Aorta (tissue), 5 donors: Measurements from ENCODE around the gene PCSK6. TPM values are rescaled to one million over a fixed set of nuclear protein-coding genes. Genes with fewer than 3 reads are reported as not detected.

Experiments
- ATAC-seq: fragments of 200-7000 bp; cut with Tn5 transposase; one replicate; pipeline ENCODE4 v1.9.1; 2022; ENCODE audit warnings: moderate library complexity; ENCODE audit not compliant: low FRiP score
- DNase-seq, 2 donors: peaks; one replicate each; pipeline ENCODE4 v3.0.0-alpha.2; 2020
- H3K27ac ChIP-seq, 2 donors: one replicate each; pipeline ENCODE4 v1.5.1; 2013; ENCODE audit warnings: low read length in 2 of 2, mild to moderate bottlenecking in 2 of 2, moderate library complexity in 2 of 2, control low read depth in 1 of 2, inconsistent platforms in 1 of 2, low read depth in 1 of 2
- H3K27me3 ChIP-seq, 2 donors: one replicate each; pipeline ENCODE4 v1.6.1; 2013; ENCODE audit warnings: control low read depth in 1 of 2, low read length in 1 of 2, mild to moderate bottlenecking in 1 of 2, moderate library complexity in 1 of 2; ENCODE audit not compliant: insufficient read depth in 2 of 2, control insufficient read depth in 1 of 2
- H3K36me3 ChIP-seq, 2 donors: one replicate each; pipeline ENCODE4 v1.6.1; 2013; ENCODE audit warnings: control low read depth in 1 of 2, low read length in 1 of 2, mild to moderate bottlenecking in 1 of 2; ENCODE audit not compliant: insufficient read depth in 2 of 2, control insufficient read depth in 1 of 2
- H3K4me1 ChIP-seq, 2 donors: one replicate each; pipeline ENCODE4 v1.6.1; 2013; ENCODE audit warnings: low read length in 2 of 2, control low read depth in 1 of 2, mild to moderate bottlenecking in 1 of 2, moderate library complexity in 1 of 2; ENCODE audit not compliant: insufficient read depth in 2 of 2, control insufficient read depth in 1 of 2
- H3K4me3 ChIP-seq, 2 donors: one replicate each; pipeline ENCODE4 v1.5.1; 2013; ENCODE audit warnings: low read length in 2 of 2, control low read depth in 1 of 2, mild to moderate bottlenecking in 1 of 2
- H3K9me3 ChIP-seq: one replicate; pipeline ENCODE4 v1.6.1; 2013; ENCODE audit warnings: mild to moderate bottlenecking, low read length; ENCODE audit not compliant: control insufficient read depth
- WGBS, 2 donors: extraction: QIAGEN DNeasy Blood & Tissue Kit; methylation state at CpG; one replicate each; pipeline ENCODE4 v1.1.7; 2013; 5-methylcytosine and 5-hydroxymethylcytosine counted together
- intact Hi-C, 2 donors: fragments of 100-400 bp; cut with DNase I; formaldehyde crosslinking; loops; one replicate each; pipeline versions ENCODE4 v1.14.2 to v1.15.0; 2022
- polyA plus RNA-seq, 2 donors: library from polyadenylated mRNA; stranded (reverse); fragments of 200-250 nt; gene quantifications; one replicate each; pipeline ENCODE4 v1.2.3, GENCODE V29; 2013
- total RNA-seq, 2 donors: library from RNA; stranded (reverse); fragmentation: NEBNext Ultra II Directional; extraction: Animal tissue kit (Norgen Biotek cat#: 25700); gene quantifications; one replicate each; pipeline ENCODE4 v1.2.1, GENCODE V29; 2021
- donor health status: healthy with polysubstance abuse.
- donor health status: Bipolar disorder and iron deficiency.
- donor health status: DM: no; HTN: no; CAD: no.
- donor health status: DM: no; HTN: no; CAD: no.
- donor health status: DM: yes; HTN: yes; CAD: no.

The PCSK6 gene
- total and polyA plus RNA-seq, 4 donors, result 1.6 to 11.2 (median 5.0) TPM; not detected in 1

- Histone ChIP-seq H3K27me3 (no peaks in the 10 kb centered on the region), H3K36me3 (no peaks in the 10 kb centered on the region), H3K4me1 (no peaks in the 10 kb centered on the region), H3K4me3 (no peak overlapping the region), H3K27ac (no peak overlapping the region), H3K9me3 (no peaks in the 10 kb centered on the region)
- intact Hi-C loops, result no loop called here
- DNase-seq (no peak), ATAC-seq (no peak)
- WGBS, 2 donors, result 92 to 94% methylated on average over 9 of the region's 9 CpGs
Measured at GRCh38 chr15:101503296-101503599, 13.7 kb upstream of the PCSK6 start.

GRCh38 chr15:101502572-101503295 is 13.2 kb upstream of the PCSK6 start:
- Histone ChIP-seq H3K9me3 (no peaks in the 10 kb centered on the region), H3K36me3 (no peaks in the 10 kb centered on the region), H3K27ac (no peak overlapping the region), H3K27me3 (no peaks in the 10 kb centered on the region), H3K4me3 (no peak overlapping the region), H3K4me1 (no peaks in the 10 kb centered on the region)
- intact Hi-C loops, result no loop called here
- DNase-seq, result no peak
- 78 to 84% methylated on average over 23 of the region's 23 CpGs for WGBS, 2 donors
- no peak for ATAC-seq

GRCh38 chr15:101501703-101502373 is 12.3 kb upstream of the PCSK6 start:
- Histone ChIP-seq H3K4me3 (no peak overlapping the region), H3K4me1 (no peaks in the 10 kb centered on the region), H3K27ac (no peak overlapping the region), H3K36me3 (no peaks in the 10 kb centered on the region), H3K27me3 (no peaks in the 10 kb centered on the region), H3K9me3 (no peaks in the 10 kb centered on the region)
- DNase-seq (peak in 1 of 2 donors; percentile 52), ATAC-seq (peak; percentile 52)
- intact Hi-C loops, result no loop called here
- 21 to 22% methylated on average over 21 to 23 of the region's 23 CpGs for WGBS, 2 donors

GRCh38 chr15:101500865-101501551 is 11.5 kb upstream of the PCSK6 start:
- no peaks in the 10 kb centered on the region for H3K36me3 ChIP-seq
- no peak for ATAC-seq
- H3K4me1 ChIP-seq, result no peaks in the 10 kb centered on the region
- no peak overlapping the region for H3K4me3 ChIP-seq
- no peaks in the 10 kb centered on the region for H3K27me3 ChIP-seq
- no peak overlapping the region for H3K27ac ChIP-seq
- H3K9me3 ChIP-seq, result no peaks in the 10 kb centered on the region
- no peak for DNase-seq
- 64 to 85% methylated on average over 4 of the region's 4 CpGs for WGBS, 2 donors
- intact Hi-C loops, result no loop called here

GRCh38 chr15:101499863-101500713 is 10.6 kb upstream of the PCSK6 start:
- DNase-seq, result no peak
- no peak overlapping the region for H3K4me3 ChIP-seq
- WGBS, 2 donors, result 10 to 11% methylated on average over 11 of the region's 11 CpGs
- no peaks in the 10 kb centered on the region for H3K36me3 ChIP-seq
- H3K4me1 ChIP-seq, result no peaks in the 10 kb centered on the region
- no peak overlapping the region for H3K27ac ChIP-seq
- H3K27me3 ChIP-seq, result no peaks in the 10 kb centered on the region
- intact Hi-C loops, result no loop called here
- no peak for ATAC-seq
- no peaks in the 10 kb centered on the region for H3K9me3 ChIP-seq

- ATAC-seq (no peak), DNase-seq (no peak)
- H3K4me3 ChIP-seq, result no peak overlapping the region
- intact Hi-C loops, result no loop called here
- H3K27me3 ChIP-seq, result no peaks in the 10 kb centered on the region
- 86 to 87% methylated on average over 14 of the region's 14 CpGs for WGBS, 2 donors
- no peaks in the 10 kb centered on the region for H3K36me3 ChIP-seq
- no peaks in the 10 kb centered on the region for H3K9me3 ChIP-seq
- no peaks in the 10 kb centered on the region for H3K4me1 ChIP-seq
- H3K27ac ChIP-seq, result no peak overlapping the region
Measured at GRCh38 chr15:101498717-101499480, 9.4 kb upstream of the PCSK6 start.

- Histone ChIP-seq H3K27me3 (no peaks in the 10 kb centered on the region), H3K4me3 (no peak overlapping the region), H3K4me1 (no peaks in the 10 kb centered on the region), H3K36me3 (no peaks in the 10 kb centered on the region), H3K9me3 (no peaks in the 10 kb centered on the region), H3K27ac (no peak overlapping the region)
- intact Hi-C loops, result no loop called here
- 82 to 89% methylated on average over 7 to 9 of the region's 9 CpGs for WGBS, 2 donors
- ATAC-seq (no peak), DNase-seq (no peak)
Measured at GRCh38 chr15:101498076-101498716, 8.7 kb upstream of the PCSK6 start.
